Measurements from ENCODE around the gene NFIA.
"Not testable (repeated sequence)": the region's sequence is repeated elsewhere in the genome, so short reads cannot be mapped to it uniquely, and the experiment has no call there.

NFIA gene

GRCh38 chr1:61061601-61062000 is 20.8 kb upstream of the NFIA start:
- DNase-seq: not testable (repeated sequence)

- DNase-seq: no peak
These were observed 17.7 kb upstream of the NFIA start for GRCh38 chr1:61064673-61065072.

DNA sequence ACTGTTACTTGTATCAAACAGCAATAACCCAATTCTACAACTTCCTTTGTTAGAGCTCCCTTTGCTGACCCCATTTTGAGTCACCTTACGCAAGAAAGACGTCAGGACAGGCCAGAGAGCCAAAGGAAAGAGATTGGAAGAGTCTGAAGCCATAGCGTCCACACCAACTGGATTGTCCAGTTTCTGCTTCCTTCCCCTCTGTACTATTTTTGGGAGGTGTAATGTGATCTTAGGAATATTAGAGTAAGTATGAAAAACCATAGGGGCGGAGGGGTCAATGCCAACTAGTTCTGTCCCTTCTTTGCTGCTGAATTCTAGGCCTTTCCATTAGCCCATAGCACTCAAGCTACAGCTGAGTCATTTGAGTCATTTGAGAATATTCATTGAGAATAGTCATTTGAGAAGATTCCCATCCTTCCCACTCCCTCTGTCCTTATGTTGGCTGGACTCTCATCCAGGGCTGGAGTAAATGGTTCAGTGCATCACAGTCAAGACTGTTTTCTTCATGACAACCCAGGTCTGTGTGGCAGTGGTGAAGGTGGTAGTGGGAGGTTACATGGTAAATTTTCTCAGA is 14.8 kb upstream of the NFIA start:
- no peak for DNase-seq

- DNase-seq: no peak
These were observed 12.3 kb upstream of the NFIA start for GRCh38 chr1:61070054-61070453.

GRCh38 chr1:61071205-61072130 is 10.9 kb upstream of the NFIA start:
- no peak for DNase-seq

- no peak for DNase-seq
These were observed 8.5 kb upstream of the NFIA start for GRCh38 chr1:61073871-61074270.

DNA sequence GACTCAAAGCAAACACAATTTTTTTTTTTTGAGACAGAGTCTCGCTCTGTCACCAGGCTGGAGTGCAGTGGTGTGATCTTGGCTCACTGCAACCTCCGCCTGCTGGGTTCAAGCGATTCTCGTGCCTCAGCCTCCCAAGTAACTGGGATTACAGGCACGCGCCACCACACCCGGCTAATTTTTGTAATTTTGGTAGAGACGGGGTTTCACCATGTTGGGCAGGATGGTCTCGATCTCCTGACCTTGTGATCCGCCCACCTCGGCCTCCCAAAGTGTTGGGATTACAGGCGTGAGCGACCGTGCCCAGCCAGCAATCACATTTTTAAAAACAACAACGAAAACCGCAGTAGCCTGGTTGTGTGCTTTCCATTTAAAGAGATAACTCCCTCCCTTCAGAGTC is 6.5 kb upstream of the NFIA start:
- DNase-seq: not testable (repeated sequence)

GRCh38 chr1:61076728-61077675 is 5.4 kb upstream of the NFIA start:
- peak; percentile 89 to 91 for DNase-seq

- peak; percentile 93 to 97 for DNase-seq
These were observed 4.5 kb upstream of the NFIA start for GRCh38 chr1:61077676-61078541.

GRCh38 chr1:61078618-61079295 is 3.6 kb upstream of the NFIA start:
- no peak for DNase-seq

- DNase-seq: no peak
These were observed 3.0 kb upstream of the NFIA start for GRCh38 chr1:61079296-61079897.

GRCh38 chr1:61079898-61080336 is 2.4 kb upstream of the NFIA start:
- no peak for DNase-seq

DNA sequence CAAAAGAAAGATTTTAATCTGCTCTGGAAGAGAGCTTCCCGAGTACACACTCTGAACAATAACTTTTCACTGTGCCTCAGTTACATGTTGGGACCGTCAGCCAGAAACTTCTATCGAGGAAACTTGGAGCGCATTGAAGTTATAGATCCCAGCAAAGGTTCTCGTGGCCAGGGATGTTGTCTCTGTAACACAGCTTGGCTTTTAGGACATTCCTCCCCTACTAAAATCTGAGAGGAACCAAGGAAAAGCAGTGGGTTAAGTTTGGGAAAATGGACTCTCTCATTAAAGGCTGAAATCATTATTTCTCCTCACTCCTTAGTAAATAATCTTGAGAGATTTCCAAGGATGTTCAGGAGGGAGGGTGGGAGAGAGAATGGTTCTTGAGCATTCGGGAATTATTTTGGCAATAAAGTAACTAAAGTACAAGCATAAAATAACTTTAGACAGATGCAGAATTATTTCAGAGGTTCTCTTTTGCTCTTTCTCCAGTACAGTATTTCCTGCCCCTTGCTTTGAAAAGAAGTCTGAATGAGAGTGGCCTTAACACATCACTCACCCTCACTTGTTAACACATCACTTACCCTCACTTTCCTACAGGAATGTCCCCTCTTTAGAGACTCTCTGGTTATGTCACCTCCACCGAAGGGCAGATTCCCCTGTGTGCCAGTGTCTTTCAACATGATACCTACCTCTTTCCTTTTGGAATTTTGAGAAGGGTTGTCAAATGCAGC is 1.8 kb upstream of the NFIA start:
- DNase-seq: no peak

GRCh38 chr1:61081144-61081685 is 1.1 kb upstream of the NFIA start:
- no peak for DNase-seq

- peak; percentile 36 to 49 for DNase-seq
These were observed 563 bp upstream of the NFIA start for GRCh38 chr1:61081686-61082310.

DNA sequence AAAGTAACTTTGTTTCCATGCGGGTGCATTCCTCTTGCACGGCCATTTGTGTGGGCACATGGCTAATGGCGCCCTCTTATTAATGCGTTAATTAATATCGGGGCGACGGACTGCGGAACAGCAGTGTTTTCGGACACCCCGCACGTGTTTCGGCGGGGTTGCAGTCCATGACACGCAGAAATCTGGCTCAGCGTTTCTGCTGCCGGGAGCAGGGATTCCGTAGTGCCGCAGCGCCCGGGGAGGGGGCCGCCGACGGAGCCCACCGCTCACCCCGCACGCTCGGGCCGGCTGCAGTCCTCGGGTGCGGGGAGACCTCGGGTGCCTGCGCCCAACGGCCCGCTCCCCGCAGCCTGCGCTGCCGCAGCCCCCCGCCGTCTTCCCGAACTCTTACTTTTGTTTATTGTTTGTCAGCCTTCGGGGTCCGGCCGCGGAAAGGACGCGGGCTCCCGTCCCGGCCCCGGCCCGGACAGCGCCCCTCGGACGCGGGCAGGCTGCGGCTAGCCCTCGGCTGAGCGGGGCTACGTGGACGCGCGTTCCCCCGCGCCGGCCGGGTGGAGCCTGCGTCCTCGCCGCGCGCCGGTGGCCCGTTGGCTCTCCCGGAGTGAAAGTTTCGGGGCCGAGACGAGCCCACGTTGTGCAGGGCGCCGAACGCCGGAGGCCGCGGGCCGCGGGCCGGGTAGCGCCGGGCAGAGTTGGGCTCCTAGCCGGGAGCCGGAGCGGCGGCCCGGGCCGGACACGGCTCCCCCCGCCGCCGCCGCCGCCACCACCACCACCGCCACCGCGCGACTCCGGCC is 849 bp downstream of the NFIA start:
- peak in 1 of 2 donors; percentile 14 for DNase-seq

DNA sequence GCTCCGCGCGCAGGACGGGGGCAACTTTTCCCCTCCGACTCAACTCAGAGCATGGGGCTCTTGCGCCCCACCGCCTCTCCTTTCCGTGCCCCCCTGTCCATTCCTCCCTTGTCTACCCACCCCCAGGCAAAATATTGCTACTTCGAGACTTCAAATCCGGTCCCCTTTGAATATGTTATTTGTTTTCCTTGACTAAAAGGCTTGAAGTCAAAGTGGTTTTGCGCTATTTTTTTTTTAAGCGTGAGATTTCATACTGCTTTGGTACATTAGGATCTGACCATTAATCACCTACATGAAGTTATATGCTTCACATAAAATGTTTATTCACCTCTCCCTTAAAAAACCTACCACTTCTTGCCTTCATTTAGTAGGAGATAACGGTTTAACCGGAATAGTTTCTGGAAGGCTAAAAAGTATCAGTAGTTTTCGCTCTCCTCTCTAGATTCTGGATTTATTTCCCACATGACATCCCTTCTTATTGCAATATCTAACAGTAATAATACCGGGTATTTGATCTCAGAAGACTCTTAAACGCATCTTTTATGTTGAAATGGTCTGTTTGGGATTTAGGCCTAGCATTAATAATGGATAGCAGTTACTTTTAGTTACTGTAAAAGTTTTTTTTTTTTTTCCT is 1.6 kb downstream of the NFIA start:
- no peak for DNase-seq

GRCh38 chr1:61084491-61085031 is 2.2 kb downstream of the NFIA start:
- no peak for DNase-seq
